MM.1S (cell line): ENCODE measurements around the gene KANSL3.

Source experiments
- CTCF ChIP-seq: fragments of 300-600 bp; sonication (generic); IDR thresholded peaks from 2 replicates; pipeline ENCODE4 v1.5.1; 2016; ENCODE audit warnings: antibody characterized with exemption, low read length, mixed read lengths
- EZH2 ChIP-seq: fragments of 300-600 bp; sonication (generic); optimal IDR thresholded peaks from 2 replicates; pipeline ENCODE3; 2017; ENCODE audit warnings: low read depth, mild to moderate bottlenecking, antibody characterized with exemption, low read length, mixed read lengths
- EZH2phosphoT487 ChIP-seq: fragments of 300-600 bp; sonication (generic); IDR thresholded peaks from 2 replicates; pipeline ENCODE4 v1.6.1; 2018; ENCODE audit warnings: antibody characterized with exemption, low read length

- TF ChIP-seq CTCF (no peak), EZH2 (no peak), EZH2phosphoT487 (no peak)
These were observed 85.6 kb downstream of the KANSL3 start for GRCh38 chr2:96552315-96553175.
